ENCODE measurements around the gene HNRNPR.

GRCh38 chr1:23263380-23263887, 80.7 kb downstream of the HNRNPR start:
- TF ChIP-seq CTCF (IDR thresholded peaks at IDR 0.05) (no peak), POLR2A (IDR thresholded peaks at IDR 0.05) (no peak)
